H1 (cell line): ENCODE measurements around the gene PPP2R2D. TPM values are rescaled to one million over a fixed set of nuclear protein-coding genes. Genes with fewer than 3 reads are reported as not detected.

Experiments
- CTCF ChIA-PET: fragments of 300-600 bp; sonication (Branson Sonifier 250); formaldehyde crosslinking; loops from one replicate; lab custom pipeline; 2021; ENCODE audit not compliant: partially characterized antibody; lab: Charles Lee
- POLR2A ChIA-PET: fragments of 300-600 bp; sonication (Branson Sonifier 250); formaldehyde crosslinking; loops from one replicate; lab custom pipeline; 2021; ENCODE audit warnings: inconsistent platforms; ENCODE audit not compliant: partially characterized antibody; lab: Charles Lee
- DNase-seq, 2 experiments: peaks; one replicate each; pipeline versions ENCODE4 v3.0.0 to v3.0.0-alpha.2; 2010 to 2022; ENCODE audit warnings: low spot score in 2 of 2, low read depth in 1 of 2, mixed read lengths in 1 of 2
- FAIRE-seq: peaks from 2 replicates; lab custom pipeline; 2011; peaks lifted over from hg19 to GRCh38; lab: Jason Lieb, UNC
- H2AFZ ChIP-seq: 2 replicates; pipeline ENCODE4 v1.8.1; 2012; ENCODE audit warnings: low read length, inconsistent platforms
- H2AK5ac ChIP-seq: 2 replicates; pipeline ENCODE4 v1.6.1; 2013; ENCODE audit warnings: low read depth, low read length
- H2BK120ac ChIP-seq: replicated peaks from 2 replicates; pipeline ENCODE3; 2013; ENCODE audit warnings: low read depth, low read length, inconsistent platforms
- H2BK12ac ChIP-seq: 2 replicates; pipeline ENCODE4 v1.6.1; 2013; ENCODE audit warnings: low read depth, low read length
- H2BK15ac ChIP-seq: 2 replicates; pipeline ENCODE4 v1.6.1; 2013; ENCODE audit warnings: low read length
- H2BK20ac ChIP-seq: 2 replicates; pipeline ENCODE4 v1.6.1; 2013; ENCODE audit warnings: low read length
- H2BK5ac ChIP-seq: 2 replicates; pipeline ENCODE4 v1.6.1; 2013; ENCODE audit warnings: low read depth, low read length
- H3K14ac ChIP-seq: 2 replicates; pipeline ENCODE4 v1.6.1; 2013; ENCODE audit warnings: inconsistent platforms; ENCODE audit not compliant: insufficient read length
- H3K18ac ChIP-seq: 2 replicates; pipeline ENCODE4 v1.6.1; 2013; ENCODE audit warnings: low read length; ENCODE audit errors: extremely low read depth
- H3K23ac ChIP-seq: 2 replicates; pipeline ENCODE4 v1.6.1; 2013; ENCODE audit warnings: inconsistent platforms; ENCODE audit not compliant: insufficient read length
- H3K23me2 ChIP-seq: 2 replicates; pipeline ENCODE4 v1.6.1; 2013; ENCODE audit warnings: low read depth, low read length
- H3K27ac ChIP-seq: 2 replicates; pipeline ENCODE4 v1.6.1; 2011; ENCODE audit warnings: low read depth, low read length, inconsistent platforms
- H3K27me3 ChIP-seq, 4 experiments: replicated peaks in 1 of 4; 1 replicate in 1 of 4; 2 replicates in 3 of 4; pipeline versions ENCODE4 v1.6.1 to v1.8.1; 2011 to 2013; ENCODE audit warnings: low read length in 3 of 4, mild to moderate bottlenecking in 3 of 4, inconsistent platforms in 2 of 4, mixed read lengths in 2 of 4, moderate library complexity in 1 of 4; ENCODE audit not compliant: control insufficient read depth in 3 of 4, insufficient read depth in 3 of 4; ENCODE audit errors: extremely low read depth in 1 of 4
- H3K36me3 ChIP-seq, 4 experiments: 2 replicates each; pipeline versions ENCODE4 v1.6.1 to v1.8.1; 2011 to 2013; ENCODE audit warnings: mild to moderate bottlenecking in 4 of 4, low read length in 3 of 4, moderate library complexity in 2 of 4, control low read depth in 1 of 4, inconsistent platforms in 1 of 4; ENCODE audit not compliant: insufficient read depth in 4 of 4, control insufficient read depth in 2 of 4
- H3K4ac ChIP-seq: replicated peaks from 2 replicates; pipeline ENCODE3; 2013; ENCODE audit warnings: low read length, low read depth, mixed read lengths, inconsistent platforms; ENCODE audit not compliant: insufficient read length
- H3K4me1 ChIP-seq, 4 experiments: replicated peaks in 1 of 4; 1 replicate in 1 of 4; 2 replicates in 3 of 4; pipeline versions ENCODE4 v1.6.1 to v1.8.1; 2011 to 2013; ENCODE audit warnings: low read length in 3 of 4, inconsistent platforms in 2 of 4, mixed read lengths in 1 of 4; ENCODE audit not compliant: insufficient read depth in 4 of 4, control insufficient read depth in 3 of 4
- H3K4me2 ChIP-seq, 2 experiments: 2 replicates each; pipeline versions ENCODE4 v1.6.1 to v1.8.1; 2011 to 2013; ENCODE audit warnings: low read depth in 2 of 2, low read length in 2 of 2, control low read depth in 1 of 2, inconsistent platforms in 1 of 2, mild to moderate bottlenecking in 1 of 2; ENCODE audit not compliant: insufficient read depth in 1 of 2
- H3K4me3 ChIP-seq, 4 experiments: fragments of 200-600, 300-600 bp in 1 of 4; sonication (generic), shearing (Covaris generic), sonication (Bioruptor Twin) in 1 of 4; 2 replicates each; pipeline versions ENCODE4 v1.5.1 to v1.8.1; 2011 to 2016; ENCODE audit warnings: low read length in 4 of 4, low read depth in 3 of 4, control low read depth in 2 of 4, inconsistent platforms in 2 of 4, mild to moderate bottlenecking in 2 of 4, mixed read lengths in 1 of 4, moderate library complexity in 1 of 4; ENCODE audit not compliant: insufficient read depth in 2 of 4; ENCODE audit errors: extremely low read depth in 1 of 4
- H3K56ac ChIP-seq: replicated peaks from 2 replicates; pipeline ENCODE3; 2013; ENCODE audit warnings: low read depth, mild to moderate bottlenecking, mixed read lengths, low read length, inconsistent platforms; ENCODE audit not compliant: insufficient read length
- H3K79me1 ChIP-seq: 2 replicates; pipeline ENCODE4 v1.6.1; 2013; ENCODE audit warnings: low read depth, low read length, control low read depth
- H3K79me2 ChIP-seq, 2 experiments: 2 replicates each; pipeline versions ENCODE4 v1.6.1 to v1.8.1; 2012 to 2013; ENCODE audit warnings: low read length in 2 of 2, mild to moderate bottlenecking in 2 of 2, inconsistent platforms in 1 of 2; ENCODE audit not compliant: insufficient read depth in 2 of 2, control insufficient read depth in 1 of 2
- H3K9ac ChIP-seq, 4 experiments: replicated peaks in 1 of 4; 1 replicate in 1 of 4; 2 replicates in 3 of 4; pipeline versions ENCODE4 v1.6.1 to v1.8.1; 2011 to 2013; ENCODE audit warnings: low read depth in 3 of 4, low read length in 3 of 4, control low read depth in 2 of 4, mild to moderate bottlenecking in 2 of 4, moderate library complexity in 2 of 4, inconsistent platforms in 1 of 4; ENCODE audit errors: extremely low read depth in 1 of 4
- H3K9me3 ChIP-seq, 2 experiments: 2 replicates each; pipeline versions ENCODE4 v1.6.1 to v1.8.1; 2012 to 2013; ENCODE audit warnings: mild to moderate bottlenecking in 2 of 2, moderate library complexity in 2 of 2, control low read depth in 1 of 2, inconsistent platforms in 1 of 2, low read depth in 1 of 2, low read length in 1 of 2, mixed read lengths in 1 of 2; ENCODE audit not compliant: insufficient read depth in 2 of 2
- H4K20me1 ChIP-seq, 2 experiments: replicated peaks in 1 of 2; 2 replicates each; pipeline versions ENCODE3 to v1.8.1; 2011 to 2013; ENCODE audit warnings: inconsistent platforms in 2 of 2, low read length in 2 of 2, mild to moderate bottlenecking in 1 of 2; ENCODE audit not compliant: insufficient read depth in 2 of 2, control insufficient read depth in 1 of 2
- H4K5ac ChIP-seq: 2 replicates; pipeline ENCODE4 v1.6.1; 2013; ENCODE audit warnings: low read length, low read depth, mixed read lengths, inconsistent platforms; ENCODE audit not compliant: insufficient read length
- H4K8ac ChIP-seq: 2 replicates; pipeline ENCODE4 v1.8.0; 2013; ENCODE audit warnings: mild to moderate bottlenecking, moderate library complexity, low read length, inconsistent platforms; ENCODE audit not compliant: insufficient read depth; ENCODE audit errors: extremely low read depth
- H4K91ac ChIP-seq: replicated peaks from 2 replicates; pipeline ENCODE3; 2013; ENCODE audit warnings: low read length, mixed read lengths, inconsistent platforms; ENCODE audit not compliant: insufficient read length
- BCL11A ChIP-seq, 2 experiments: IDR thresholded peaks; one replicate each; pipeline ENCODE4 v1.6.1; 2011; ENCODE audit warnings: low read depth in 2 of 2, low read length in 2 of 2, mild to moderate bottlenecking in 2 of 2
- CHD1 ChIP-seq: IDR thresholded peaks from 2 replicates; pipeline ENCODE4 v1.6.1; 2012; ENCODE audit warnings: low read depth, low read length, improper control_type of control experiment
- MAFK ChIP-seq: IDR thresholded peaks from 2 replicates; pipeline ENCODE4 v1.6.1; 2012; ENCODE audit warnings: low read depth, mild to moderate bottlenecking, improper control_type of control experiment, low read length
- PHF8 ChIP-seq: fragments of 200-600 bp; sonication (generic); conservative IDR thresholded peaks from 2 replicates; pipeline ENCODE4 v1.7.1; 2012; ENCODE audit warnings: low read depth, mild to moderate bottlenecking, inconsistent platforms, low read length, moderate library complexity
- POLR2A ChIP-seq, 2 experiments: IDR thresholded peaks; 1 replicate in 1 of 2; 2 replicates in 1 of 2; pipeline ENCODE4 v1.6.1; 2011; ENCODE audit warnings: low read depth in 2 of 2, low read length in 2 of 2, mild to moderate bottlenecking in 2 of 2; ENCODE audit errors: control extremely low read depth in 1 of 2
- POLR2AphosphoS5 ChIP-seq: IDR thresholded peaks from 2 replicates; pipeline ENCODE4 v1.6.1; 2011; ENCODE audit warnings: low read depth, low read length
- RBBP5 ChIP-seq: IDR thresholded peaks from 2 replicates; pipeline ENCODE4 v1.7.1; 2012; ENCODE audit warnings: low read depth, mild to moderate bottlenecking, inconsistent platforms, low read length, moderate library complexity, borderline replicate concordance
- RNF2 ChIP-seq: fragments of 200-900, 300-1000 bp; sonication (generic); IDR thresholded peaks from 2 replicates; pipeline ENCODE4 v1.7.1; 2016; ENCODE audit warnings: borderline replicate concordance, low read depth, mild to moderate bottlenecking, antibody characterized with exemption, low read length; ENCODE audit not compliant: poor library complexity, severe bottlenecking; ENCODE audit errors: missing control alignments
- SIX5 ChIP-seq: IDR thresholded peaks from 2 replicates; pipeline ENCODE4 v1.6.1; 2011; ENCODE audit warnings: mild to moderate bottlenecking, low read depth, low read length
- SP1 ChIP-seq: IDR thresholded peaks from 2 replicates; pipeline ENCODE4 v1.6.1; 2011; ENCODE audit warnings: low read depth, low read length
- SP2 ChIP-seq: IDR thresholded peaks from 2 replicates; pipeline ENCODE4 v1.6.1; 2012; ENCODE audit warnings: mild to moderate bottlenecking, low read length, inconsistent platforms
- SRF ChIP-seq: IDR thresholded peaks from 2 replicates; pipeline ENCODE4 v1.6.1; 2011; ENCODE audit warnings: mild to moderate bottlenecking, low read depth, low read length, moderate library complexity
- TAF1 ChIP-seq: IDR thresholded peaks from 2 replicates; pipeline ENCODE4 v1.6.1; 2011; ENCODE audit warnings: mild to moderate bottlenecking, low read depth, low read length
- WGBS, 2 experiments: shearing (Covaris generic) in 1 of 2; methylation state at CpG; one replicate each; pipeline versions ENCODE4 v1.1.6 to v1.1.7; 2013 to 2015; ENCODE audit warnings: low lambda C conversion rate in 2 of 2, mixed read lengths in 2 of 2, inconsistent platforms in 1 of 2, low coverage in 1 of 2, missing lambda C conversion rate in 1 of 2; ENCODE audit not compliant: insufficient replicate concordance in 2 of 2, insufficient coverage in 1 of 2, insufficient read length in 1 of 2; ENCODE audit errors: extremely low coverage in 1 of 2, missing lambda C conversion rate in 1 of 2; 5-methylcytosine and 5-hydroxymethylcytosine counted together
- polyA plus RNA-seq, 7 experiments: library from polyadenylated mRNA; depleted of rRNA in 3 of 7; stranded (reverse) in 5 of 7; unstranded in 2 of 7; fragments of >200 nt in 5 of 7; fragments of 200-250 nt in 2 of 7; gene quantifications; 1 replicate in 5 of 7; 2 replicates in 1 of 7; 4 replicates in 1 of 7; pipeline versions ENCODE4 v1.2.1 to v1.2.3, GENCODE V29; 2011 to 2013; ENCODE audit warnings: missing spikeins in 2 of 7, mixed read lengths in 2 of 7
- total RNA-seq: library from RNA; stranded (reverse); fragmentation: NEBNext Ultra II Directional; extraction: Animal tissue kit (Norgen Biotek cat#: 25700); gene quantifications from 2 replicates; pipeline ENCODE4 v1.2.1, GENCODE V29; 2021

The PPP2R2D gene
- total and polyA plus RNA-seq, 2 of the 8 experiments (the other 6 are each of a cell fraction or from before 2014, with no cell fraction given), result 25.4 to 32.8 TPM

GRCh38 chr10:131926253-131926652, 25.4 kb downstream of the PPP2R2D start:
- Histone ChIP-seq H3K79me2 (peaks cover 23 to 99% of the 10 kb centered on the region in 2 experiments), H2BK12ac (no peak overlapping the region), H2BK120ac (no peak overlapping the region), H4K8ac (no peak overlapping the region), H4K91ac (no peak overlapping the region), H3K56ac (no peak overlapping the region), H3K9me3 (no peaks in the 10 kb centered on the region), H4K5ac (no peak overlapping the region), H3K9ac (no peak overlapping the region), H2BK15ac (no peak overlapping the region), H3K4me2 (no peak overlapping the region), H3K27ac (no peak overlapping the region), H2AFZ (no peak overlapping the region), H3K18ac (no peak overlapping the region), H2BK5ac (no peak overlapping the region), H3K4me1 (peaks cover 4 to 48% (median 15%) of the 10 kb centered on the region in 4 experiments), H3K23me2 (no peaks in the 10 kb centered on the region), H3K36me3 (no peaks in the 10 kb centered on the region; a peak in 1 of 8 replicates), H3K4me3 (no peak overlapping the region), H2BK20ac (no peak overlapping the region), H3K14ac (no peak overlapping the region), H3K79me1 (peaks cover 31% of the 10 kb centered on the region), H3K4ac (no peak overlapping the region), H3K27me3 (no peaks in the 10 kb centered on the region), H3K23ac (no peak overlapping the region), H4K20me1 (peaks cover 29 to 37% of the 10 kb centered on the region in 2 experiments), H2AK5ac (no peak overlapping the region)
- FAIRE-seq (no peak), DNase-seq (no peak)
- ChIA-PET CTCF (interaction anchor here (0.7 to 3.8 kb wide), 4 partner anchors 11 to 97 kb away, joined by 3 to 19 read pairs (median 4); no protein-coding TSS in a partner anchor), POLR2A (interaction anchor here (0.7 to 1.9 kb wide), 4 partner anchors 12 to 571 kb away, joined by 3 to 5 read pairs (median 3); no protein-coding TSS in a partner anchor)
- WGBS, 2 experiments, result 90% methylated on average over 10 of the region's 10 CpGs; no CpG with 5 or more reads in 1 of the 2 experiments
- TF ChIP-seq SIX5, result no peak
- no peak for TF ChIP-seq RBBP5
- no peak for TF ChIP-seq SRF
- TF ChIP-seq SP1, result no peak
- TF ChIP-seq TAF1, result no peak
- no peak for TF ChIP-seq BCL11A (IDR thresholded peaks at IDR 0.05; ENCODE audit: low read depth in 2 of 2, low read length in 2 of 2)
- no peak for TF ChIP-seq PHF8
- no peak for TF ChIP-seq POLR2A (IDR thresholded peaks at IDR 0.05; ENCODE audit: control extremely low read depth in 1 of 2, low read depth in 2 of 2, low read length in 2 of 2)
- no peak for TF ChIP-seq POLR2AphosphoS5
- TF ChIP-seq RNF2, result no peak
- TF ChIP-seq CHD1, result no peak
- TF ChIP-seq MAFK, result no peak
- no peak for TF ChIP-seq SP2
